ENCODE measurements around the gene ACADS.

GRCh38 chr12:120722784-120723183, 2.8 kb upstream of the ACADS start:
- TF ChIP-seq CTCF (optimal IDR thresholded peaks at IDR 0.05 in 1 of 3, IDR thresholded peaks at IDR 0.05 in 1 of 3, conservative IDR thresholded peaks at IDR 0.05 in 1 of 3; ENCODE audit: extremely low read depth in 1 of 3, insufficient read depth in 2 of 3, low read length in 3 of 3) (no peak), EZH2 (IDR thresholded peaks at IDR 0.05; ENCODE audit: low read length) (no peak)

Measured in keratinocyte (primary cell).